ENCODE measurements around the gene NLGN3. TPM values are rescaled to one million over a fixed set of nuclear protein-coding genes. Genes with fewer than 3 reads are reported as not detected.

NLGN3 gene
- total RNA-seq, 1 experiment from 2014 or later: 0.28 TPM

DNA sequence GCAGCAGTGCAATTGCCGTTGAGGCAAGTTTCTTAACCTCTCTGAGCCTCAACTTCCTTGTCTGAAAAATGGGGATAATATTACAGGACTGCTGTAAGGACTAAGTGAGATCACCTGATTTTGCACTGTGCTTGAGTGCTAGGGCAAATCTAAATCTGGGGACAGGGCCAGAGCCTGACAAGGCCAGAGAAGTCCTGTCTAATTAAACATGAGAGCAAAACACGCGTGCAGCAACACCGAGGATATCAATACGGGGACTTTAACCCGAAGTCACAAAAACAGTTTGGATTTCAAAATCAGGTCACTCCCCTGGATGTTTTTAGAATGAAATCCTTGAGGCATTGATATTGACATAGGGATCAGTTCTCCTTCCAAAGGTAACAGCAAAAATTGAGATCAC lies 72.7 kb downstream of the NLGN3 start:
- ChIA-PET POLR2A (no interaction called here), CTCF (no interaction called here)
- no peak for ATAC-seq
- in situ Hi-C loops (cut with HindIII; ENCODE audit: low pct_unique_long_range_greater_than_20kb, low sequenced_read_pairs) (no loop called here), intact Hi-C loops (cut with micrococcal nuclease; ENCODE audit: unreplicated experiment) (no loop called here)
- no TSS peak for BruUV-seq (replicated peaks)
- Histone ChIP-seq H3K27ac (ENCODE audit: low read length) (no peak overlapping the region), H3K4me3 (ENCODE audit: low read depth in 2 of 2, low read length in 2 of 2) (no peak overlapping the region), H3K27me3 (ENCODE audit: control insufficient read depth, insufficient read depth, low read length) (no peaks in the 10 kb centered on the region), H3K4me1 (ENCODE audit: control insufficient read depth, insufficient read depth, low read length) (no peaks in the 10 kb centered on the region), H3K9me3 (ENCODE audit: control insufficient read depth, insufficient read depth, low read depth, low read length) (no peaks in the 10 kb centered on the region), H3K36me3 (ENCODE audit: control insufficient read depth, insufficient read depth, low read length) (no peaks in the 10 kb centered on the region)
- DNase-seq (ENCODE audit: low read depth, low spot score): no peak
- TF ChIP-seq, protein P1, sequence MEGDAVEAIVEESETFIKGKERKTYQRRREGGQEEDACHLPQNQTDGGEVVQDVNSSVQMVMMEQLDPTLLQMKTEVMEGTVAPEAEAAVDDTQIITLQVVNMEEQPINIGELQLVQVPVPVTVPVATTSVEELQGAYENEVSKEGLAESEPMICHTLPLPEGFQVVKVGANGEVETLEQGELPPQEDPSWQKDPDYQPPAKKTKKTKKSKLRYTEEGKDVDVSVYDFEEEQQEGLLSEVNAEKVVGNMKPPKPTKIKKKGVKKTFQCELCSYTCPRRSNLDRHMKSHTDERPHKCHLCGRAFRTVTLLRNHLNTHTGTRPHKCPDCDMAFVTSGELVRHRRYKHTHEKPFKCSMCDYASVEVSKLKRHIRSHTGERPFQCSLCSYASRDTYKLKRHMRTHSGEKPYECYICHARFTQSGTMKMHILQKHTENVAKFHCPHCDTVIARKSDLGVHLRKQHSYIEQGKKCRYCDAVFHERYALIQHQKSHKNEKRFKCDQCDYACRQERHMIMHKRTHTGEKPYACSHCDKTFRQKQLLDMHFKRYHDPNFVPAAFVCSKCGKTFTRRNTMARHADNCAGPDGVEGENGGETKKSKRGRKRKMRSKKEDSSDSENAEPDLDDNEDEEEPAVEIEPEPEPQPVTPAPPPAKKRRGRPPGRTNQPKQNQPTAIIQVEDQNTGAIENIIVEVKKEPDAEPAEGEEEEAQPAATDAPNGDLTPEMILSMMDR (IDR thresholded peaks at IDR 0.05): no peak
- TF ChIP-seq SIN3A (IDR thresholded peaks at IDR 0.05; ENCODE audit: borderline replicate concordance, insufficient read depth, low read depth, low read length): no peak

Other genes starting within 250 kb of the NLGN3 start
- not detected for gene TEX11, start 236.1 kb upstream of the NLGN3 start, total RNA-seq (2021; ENCODE audit: unreplicated experiment)
- gene SLC7A3, start 213.7 kb upstream of the NLGN3 start, total RNA-seq (2021; ENCODE audit: unreplicated experiment): 0.15 TPM
- gene SNX12, start 76.5 kb upstream of the NLGN3 start, total RNA-seq (2021; ENCODE audit: unreplicated experiment): 117 TPM
- 2.9 TPM for gene FOXO4, start 49.0 kb upstream of the NLGN3 start, total RNA-seq (2021; ENCODE audit: unreplicated experiment)
- gene CXorf65, start 38.1 kb upstream of the NLGN3 start, total RNA-seq (2021; ENCODE audit: unreplicated experiment): not detected
- 0.28 TPM for gene IL2RG, start 33.3 kb upstream of the NLGN3 start, total RNA-seq (2021; ENCODE audit: unreplicated experiment)
- gene MED12, start 26.2 kb upstream of the NLGN3 start, total RNA-seq (2021; ENCODE audit: unreplicated experiment): 42.0 TPM
- 0.28 TPM for gene GJB1, start 78.4 kb downstream of the NLGN3 start, total RNA-seq (2021; ENCODE audit: unreplicated experiment)
- gene ZMYM3, start 109.3 kb downstream of the NLGN3 start, total RNA-seq (2021; ENCODE audit: unreplicated experiment): 40.2 TPM
- 527 TPM for gene NONO, start 138.8 kb downstream of the NLGN3 start, total RNA-seq (2021; ENCODE audit: unreplicated experiment)
- gene ITGB1BP2, start 156.9 kb downstream of the NLGN3 start, total RNA-seq (2021; ENCODE audit: unreplicated experiment): 1.4 TPM
- 38.3 TPM for gene TAF1, start 221.5 kb downstream of the NLGN3 start, total RNA-seq (2021; ENCODE audit: unreplicated experiment)

Data from Panc1 (cell line).